Esophagus muscularis mucosa (tissue), 4 donors: ENCODE results near the gene GALNT1. TPM values are rescaled to one million over a fixed set of nuclear protein-coding genes. Genes with fewer than 3 reads are reported as not detected.

Experiments used
- DNase-seq: peaks from one replicate; pipeline ENCODE4 v3.0.0-alpha.2; 2017; ENCODE audit errors: extremely low spot score
- H3K27ac ChIP-seq, 4 donors: fragments of 200-600 bp; sonication (generic); replicated peaks in 1 of 4; 1 replicate in 3 of 4; 2 replicates in 1 of 4; pipeline ENCODE4 v1.5.1; 2016 to 2019; ENCODE audit warnings: mild to moderate bottlenecking in 1 of 4
- H3K27me3 ChIP-seq, 4 donors: fragments of 200-600 bp; sonication (generic); one replicate each; pipeline versions ENCODE4 v1.5.1 to v1.6.0; 2016 to 2019
- H3K36me3 ChIP-seq, 4 donors: fragments of 200-600 bp; sonication (generic); one replicate each; pipeline ENCODE4 v1.5.1; 2016 to 2019
- H3K4me1 ChIP-seq, 4 donors: fragments of 200-600 bp; sonication (generic); one replicate each; pipeline ENCODE4 v1.5.1; 2016 to 2019
- H3K4me3 ChIP-seq, 4 donors: fragments of 200-600 bp; sonication (generic); 1 replicate in 2 of 4; 2 replicates in 2 of 4; pipeline ENCODE4 v1.5.1; 2016 to 2019; ENCODE audit warnings: mild to moderate bottlenecking in 4 of 4, moderate library complexity in 1 of 4
- H3K9me3 ChIP-seq, 4 donors: fragments of 200-600 bp; sonication (generic); 1 replicate in 3 of 4; 2 replicates in 1 of 4; pipeline ENCODE4 v1.5.1; 2016 to 2019
- EP300 ChIP-seq: sonication (generic); formaldehyde crosslinking; IDR thresholded peaks from one replicate; pipeline ENCODE4 v1.6.1; 2017; ENCODE audit warnings: antibody characterized with exemption
- POLR2A ChIP-seq: fragments of 450-650 bp; IDR thresholded peaks from one replicate; pipeline ENCODE4 v1.6.1; 2017; ENCODE audit warnings: antibody characterized with exemption, moderate library complexity, mild to moderate bottlenecking, low read depth
- POLR2AphosphoS5 ChIP-seq, 2 donors: sonication (generic); formaldehyde crosslinking; IDR thresholded peaks; one replicate each; pipeline ENCODE4 v1.6.1; 2017; ENCODE audit warnings: antibody characterized with exemption in 2 of 2
- WGBS: methylation state at CpG from one replicate; pipeline ENCODE4 v1.1.5; 2018; 5-methylcytosine and 5-hydroxymethylcytosine counted together
- intact Hi-C: fragments of 100-400 bp; cut with DNase I; formaldehyde crosslinking; loops from one replicate; pipeline ENCODE4 v1.15.1; 2023
- total RNA-seq, 4 donors: library from RNA; depleted of rRNA; stranded (reverse); fragments of >200 nt; gene quantifications; one replicate each; pipeline versions ENCODE4 v1.1.0 to v1.2.1, GENCODE V29; 2016
- TF ChIP-seq, protein P1 (sequence below), 3 experiments: fragments of 200-600 bp in 2 of 3; fragments of 450-650 bp in 1 of 3; sonication (generic) in 2 of 3; IDR thresholded peaks; one replicate each; pipeline ENCODE4 v1.5.1; 2017 to 2019; ENCODE audit warnings: antibody characterized with exemption in 3 of 3, mild to moderate bottlenecking in 2 of 3, moderate library complexity in 1 of 3

The GALNT1 gene
- total RNA-seq, 4 donors from 2014 or later: 26.4 to 34.5 (median 31.6) TPM

DNA sequence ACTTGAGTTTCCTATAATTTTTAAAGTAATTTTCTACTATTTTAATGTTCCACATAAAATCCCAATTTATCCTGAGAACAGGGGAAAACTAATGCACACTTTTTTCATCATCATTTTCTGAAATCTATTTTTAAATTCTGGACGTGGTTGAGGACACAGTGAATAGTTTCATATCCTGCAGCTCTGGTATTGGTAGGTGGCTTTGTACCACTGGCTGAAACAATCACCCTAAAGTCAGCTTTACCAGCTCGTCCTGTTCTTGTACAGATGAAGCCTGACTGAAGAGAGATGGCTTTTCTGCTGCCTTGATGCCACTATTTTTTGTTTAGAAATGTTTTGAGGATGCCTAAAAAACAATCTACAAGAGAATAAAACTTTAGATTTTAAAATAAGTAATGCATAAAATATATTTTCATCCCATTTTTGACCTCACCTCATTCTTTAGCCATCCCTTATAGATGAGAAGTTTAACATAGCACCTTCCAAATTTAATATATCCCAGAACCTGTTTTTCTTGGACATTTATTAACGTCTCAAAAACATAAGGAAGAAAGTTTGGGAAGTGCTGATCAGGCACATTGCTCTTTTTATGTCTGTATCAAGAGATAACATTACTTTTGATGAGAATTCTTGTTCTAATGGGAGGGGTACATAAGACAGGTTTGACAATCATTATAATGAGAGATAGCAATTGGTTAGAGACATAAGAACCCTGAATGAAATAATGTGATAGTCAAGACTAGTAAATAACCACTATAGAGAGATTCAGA lies 80.9 kb downstream of the GALNT1 start:
- peaks cover 0 to 33% (median 9%) of the 10 kb centered on the region in 4 donors for H3K36me3 ChIP-seq
- H3K4me3 ChIP-seq: no peak overlapping the region
- no peaks in the 10 kb centered on the region for H3K27me3 ChIP-seq
- no peaks in the 10 kb centered on the region for H3K4me1 ChIP-seq
- DNase-seq: no peak
- intact Hi-C loops: no loop called here
- WGBS: 65% methylated on average over 3 of the region's 3 CpGs
- no peaks in the 10 kb centered on the region for H3K9me3 ChIP-seq
- H3K27ac ChIP-seq: no peak overlapping the region
- TF ChIP-seq, protein P1, sequence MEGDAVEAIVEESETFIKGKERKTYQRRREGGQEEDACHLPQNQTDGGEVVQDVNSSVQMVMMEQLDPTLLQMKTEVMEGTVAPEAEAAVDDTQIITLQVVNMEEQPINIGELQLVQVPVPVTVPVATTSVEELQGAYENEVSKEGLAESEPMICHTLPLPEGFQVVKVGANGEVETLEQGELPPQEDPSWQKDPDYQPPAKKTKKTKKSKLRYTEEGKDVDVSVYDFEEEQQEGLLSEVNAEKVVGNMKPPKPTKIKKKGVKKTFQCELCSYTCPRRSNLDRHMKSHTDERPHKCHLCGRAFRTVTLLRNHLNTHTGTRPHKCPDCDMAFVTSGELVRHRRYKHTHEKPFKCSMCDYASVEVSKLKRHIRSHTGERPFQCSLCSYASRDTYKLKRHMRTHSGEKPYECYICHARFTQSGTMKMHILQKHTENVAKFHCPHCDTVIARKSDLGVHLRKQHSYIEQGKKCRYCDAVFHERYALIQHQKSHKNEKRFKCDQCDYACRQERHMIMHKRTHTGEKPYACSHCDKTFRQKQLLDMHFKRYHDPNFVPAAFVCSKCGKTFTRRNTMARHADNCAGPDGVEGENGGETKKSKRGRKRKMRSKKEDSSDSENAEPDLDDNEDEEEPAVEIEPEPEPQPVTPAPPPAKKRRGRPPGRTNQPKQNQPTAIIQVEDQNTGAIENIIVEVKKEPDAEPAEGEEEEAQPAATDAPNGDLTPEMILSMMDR (IDR thresholded peaks at IDR 0.05): no peak
- no peak for TF ChIP-seq POLR2AphosphoS5 (IDR thresholded peaks at IDR 0.05)
- no peak for TF ChIP-seq POLR2A
- TF ChIP-seq EP300: no peak

DNA sequence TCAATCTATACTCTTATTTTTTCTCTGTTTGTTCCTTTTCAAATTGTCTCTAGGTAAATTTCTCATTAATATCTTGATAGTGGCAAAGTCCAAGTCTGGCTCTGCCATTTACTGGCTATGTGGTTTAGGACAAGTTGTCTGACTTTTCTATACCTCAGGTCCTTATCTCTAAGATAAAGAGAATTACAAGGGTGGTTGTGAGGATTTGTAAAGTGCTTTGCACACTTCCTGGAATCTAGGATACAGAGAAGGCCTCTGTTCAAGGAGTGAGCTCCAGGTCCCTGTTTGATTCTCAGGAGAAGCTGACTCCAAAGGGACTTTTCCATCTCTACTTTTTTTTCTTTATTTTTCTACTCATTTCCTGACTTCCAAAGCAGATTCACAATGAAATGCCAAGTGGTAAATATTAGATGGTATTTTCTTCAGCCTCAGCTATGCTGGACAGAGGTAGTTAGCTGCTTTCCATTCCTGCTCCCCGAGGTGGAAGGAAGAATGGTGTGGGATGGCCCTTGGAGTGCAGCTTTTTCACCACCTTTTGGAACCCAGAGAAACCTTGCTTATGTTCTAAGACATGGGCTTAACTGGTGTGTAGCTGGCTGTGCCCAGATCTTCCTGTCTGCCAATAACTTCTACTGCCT lies 90.5 kb downstream of the GALNT1 start:
- Histone ChIP-seq H3K4me1 (no peaks in the 10 kb centered on the region), H3K9me3 (no peaks in the 10 kb centered on the region), H3K4me3 (no peak overlapping the region), H3K36me3 (peaks cover 0 to 10% (median 5%) of the 10 kb centered on the region in 4 donors), H3K27me3 (no peaks in the 10 kb centered on the region), H3K27ac (no peak overlapping the region)
- intact Hi-C loops: no loop called here
- WGBS: 57% methylated on average over 1 of the region's 1 CpG
- TF ChIP-seq POLR2AphosphoS5 (IDR thresholded peaks at IDR 0.05): no peak
- no peak for TF ChIP-seq EP300
- TF ChIP-seq POLR2A: no peak
- TF ChIP-seq, protein P1 (IDR thresholded peaks at IDR 0.05): no peak
- DNase-seq: no peak

DNA sequence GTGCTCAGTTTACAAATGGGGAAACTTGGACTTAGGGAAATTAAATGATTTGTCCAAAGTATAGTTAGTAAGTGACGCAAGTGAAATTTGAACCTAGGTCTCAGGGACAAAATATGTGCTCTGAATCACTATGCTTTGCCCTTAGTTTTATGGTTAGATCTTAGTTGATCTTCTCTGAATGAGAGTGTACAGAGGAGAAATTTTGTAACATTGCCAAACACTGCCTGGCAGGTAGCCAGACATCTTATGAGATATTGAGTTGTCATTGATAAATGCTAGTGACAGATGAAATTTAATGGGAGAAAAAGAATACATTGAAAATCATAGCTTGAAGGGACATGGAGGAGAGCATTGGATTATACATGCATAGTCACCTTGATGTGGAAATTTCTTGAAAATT lies 91.4 kb downstream of the GALNT1 start:
- WGBS: 96% methylated on average over 1 of the region's 1 CpG

DNA sequence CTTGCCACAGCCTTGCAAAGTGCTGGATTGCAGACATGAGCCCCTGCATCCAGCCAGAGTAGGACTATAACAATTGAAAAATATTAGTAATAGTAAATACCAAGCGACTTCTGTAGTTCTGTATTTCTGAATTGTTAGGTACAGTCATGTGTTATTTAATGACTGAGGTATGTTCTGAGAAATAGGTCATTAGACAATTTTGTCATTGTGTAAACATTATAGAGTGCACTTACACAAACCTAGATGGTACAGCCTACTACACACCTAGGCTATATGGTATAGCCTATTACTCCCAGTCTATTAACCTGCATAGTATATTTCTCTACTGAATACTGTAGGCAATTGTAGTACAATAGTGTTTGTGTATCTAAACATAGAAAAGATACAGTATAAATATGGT lies 92.1 kb downstream of the GALNT1 start:
- Histone ChIP-seq H3K27ac (no peak overlapping the region), H3K4me3 (no peak overlapping the region), H3K27me3 (no peaks in the 10 kb centered on the region), H3K36me3 (peaks cover 0 to 22% (median 7%) of the 10 kb centered on the region in 4 donors), H3K9me3 (no peaks in the 10 kb centered on the region), H3K4me1 (no peaks in the 10 kb centered on the region)
- WGBS: 97% methylated on average over 1 of the region's 1 CpG
- no peak for DNase-seq
- TF ChIP-seq, protein P1 (IDR thresholded peaks at IDR 0.05): no peak
- TF ChIP-seq POLR2A (no peak), POLR2AphosphoS5 (IDR thresholded peaks at IDR 0.05) (no peak), EP300 (no peak)
- intact Hi-C loops: no loop called here

More for the DNA sequence above, 91.4 kb downstream of the GALNT1 start:
- DNase-seq: no peak
- Histone ChIP-seq H3K9me3 (no peaks in the 10 kb centered on the region), H3K36me3 (peaks cover 0 to 14% (median 5%) of the 10 kb centered on the region in 4 donors), H3K4me1 (no peaks in the 10 kb centered on the region), H3K27me3 (no peaks in the 10 kb centered on the region), H3K27ac (no peak overlapping the region), H3K4me3 (no peak overlapping the region)
- TF ChIP-seq EP300 (no peak), POLR2AphosphoS5 (IDR thresholded peaks at IDR 0.05) (no peak), POLR2A (no peak)
- TF ChIP-seq, protein P1 (IDR thresholded peaks at IDR 0.05): no peak
- intact Hi-C loops: no loop called here
